Keratinocyte (primary cell): ENCODE measurements around the gene PRPF6. TPM values are rescaled to one million over a fixed set of nuclear protein-coding genes. Genes with fewer than 3 reads are reported as not detected.

Experiments used
- DNase-seq: peaks from one replicate; pipeline ENCODE4 v3.0.0-alpha.2; 2011; ENCODE audit warnings: low read depth, missing footprints, low spot score
- FAIRE-seq: peaks from 2 replicates; lab custom pipeline; 2011; peaks lifted over from hg19 to GRCh38; lab: Jason Lieb, UNC
- H2AFZ ChIP-seq: 2 replicates; pipeline ENCODE4 v1.6.0; 2012; ENCODE audit warnings: low read length, control low read depth, inconsistent platforms; ENCODE audit not compliant: control insufficient read depth
- H3K27ac ChIP-seq: 2 replicates; pipeline ENCODE4 v1.5.1; 2011; ENCODE audit warnings: low read length; ENCODE audit not compliant: control insufficient read depth, insufficient read depth
- H3K27me3 ChIP-seq: 3 replicates; pipeline ENCODE4 v1.6.0; 2011; ENCODE audit warnings: low read length; ENCODE audit not compliant: control insufficient read depth, insufficient read depth; ENCODE audit errors: extremely low read depth
- H3K36me3 ChIP-seq, 2 experiments: 2 replicates in 1 of 2; 3 replicates in 1 of 2; pipeline ENCODE4 v1.5.1; 2011; ENCODE audit warnings: low read length in 2 of 2, mild to moderate bottlenecking in 1 of 2; ENCODE audit not compliant: control insufficient read depth in 2 of 2, insufficient read depth in 2 of 2; ENCODE audit errors: extremely low read depth in 1 of 2
- H3K4me1 ChIP-seq: 3 replicates; pipeline ENCODE4 v1.5.1; 2011; ENCODE audit warnings: low read length; ENCODE audit not compliant: control insufficient read depth, insufficient read depth; ENCODE audit errors: extremely low read depth
- H3K4me2 ChIP-seq: 3 replicates; pipeline ENCODE4 v1.6.0; 2011; ENCODE audit warnings: low read depth, low read length; ENCODE audit not compliant: control insufficient read depth, insufficient read depth; ENCODE audit errors: extremely low read depth
- H3K4me3 ChIP-seq, 3 experiments: fragments of 200-600 bp in 1 of 3; sonication (generic) in 1 of 3; 2 replicates in 2 of 3; 3 replicates in 1 of 3; pipeline ENCODE4 v1.5.1; 2011 to 2016; ENCODE audit warnings: low read length in 3 of 3, mild to moderate bottlenecking in 3 of 3, control low read depth in 2 of 3, inconsistent platforms in 1 of 3, low read depth in 1 of 3, mixed read lengths in 1 of 3, mixed run types in 1 of 3, moderate library complexity in 1 of 3; ENCODE audit not compliant: control insufficient read depth in 2 of 3, insufficient read depth in 2 of 3; ENCODE audit errors: extremely low read depth in 1 of 3
- H3K79me2 ChIP-seq: 2 replicates; pipeline ENCODE4 v1.6.0; 2012; ENCODE audit warnings: low read length; ENCODE audit not compliant: control insufficient read depth, insufficient read depth
- H3K9ac ChIP-seq: 3 replicates; pipeline ENCODE4 v1.6.0; 2011; ENCODE audit warnings: low read length; ENCODE audit not compliant: control insufficient read depth, insufficient read depth; ENCODE audit errors: extremely low read depth
- H3K9me1 ChIP-seq: 3 replicates; pipeline ENCODE4 v1.6.0; 2011; ENCODE audit warnings: low read length; ENCODE audit not compliant: control insufficient read depth, insufficient read depth; ENCODE audit errors: extremely low read depth
- H3K9me3 ChIP-seq: 2 replicates; pipeline ENCODE4 v1.5.1; 2012; ENCODE audit warnings: low read depth, low read length; ENCODE audit not compliant: control insufficient read depth
- H4K20me1 ChIP-seq: 3 replicates; pipeline ENCODE4 v1.6.0; 2011; ENCODE audit warnings: low read length; ENCODE audit not compliant: control insufficient read depth, insufficient read depth; ENCODE audit errors: extremely low read depth
- CTCF ChIP-seq, 3 experiments: IDR thresholded peaks in 1 of 3; conservative IDR thresholded peaks in 1 of 3; optimal IDR thresholded peaks in 1 of 3; 2 replicates in 2 of 3; 3 replicates in 1 of 3; pipeline versions ENCODE3 to v1.5.1; 2011; ENCODE audit warnings: low read length in 3 of 3, mild to moderate bottlenecking in 3 of 3, moderate library complexity in 2 of 3, control low read depth in 1 of 3, inconsistent platforms in 1 of 3; ENCODE audit not compliant: insufficient read depth in 2 of 3; ENCODE audit errors: extremely low read depth in 1 of 3
- EZH2 ChIP-seq: IDR thresholded peaks from one replicate; pipeline ENCODE4 v1.6.1; 2012; ENCODE audit warnings: inconsistent platforms, mild to moderate bottlenecking, low read length, moderate library complexity
- dilution Hi-C: fragments of 300-500 bp; cut with MboI; formaldehyde crosslinking; loops from one replicate; pipeline ENCODE4 v1.7.0; 2020; ENCODE audit warnings: low sequenced_read_pairs; ENCODE audit not compliant: extremely low pct_ligation_motif_present
- polyA plus RNA-seq, 5 experiments: library from polyadenylated mRNA; depleted of rRNA in 3 of 5; stranded (reverse) in 3 of 5; stranded (forward) in 1 of 5; unstranded in 1 of 5; fragments of >200 nt; gene quantifications; 1 replicate in 1 of 5; 2 replicates in 3 of 5; 3 replicates in 1 of 5; pipeline versions ENCODE4 v1.2.1 to v1.2.3, GENCODE V29; 2011 to 2012; ENCODE audit warnings: missing spikeins in 2 of 5, low read depth in 1 of 5, low replicate concordance in 1 of 5

PRPF6 gene
- polyA plus RNA-seq, 1 donor (not counting 4 experiments of a cell fraction or from before 2014, with no cell fraction given) = 30.5 TPM

DNA sequence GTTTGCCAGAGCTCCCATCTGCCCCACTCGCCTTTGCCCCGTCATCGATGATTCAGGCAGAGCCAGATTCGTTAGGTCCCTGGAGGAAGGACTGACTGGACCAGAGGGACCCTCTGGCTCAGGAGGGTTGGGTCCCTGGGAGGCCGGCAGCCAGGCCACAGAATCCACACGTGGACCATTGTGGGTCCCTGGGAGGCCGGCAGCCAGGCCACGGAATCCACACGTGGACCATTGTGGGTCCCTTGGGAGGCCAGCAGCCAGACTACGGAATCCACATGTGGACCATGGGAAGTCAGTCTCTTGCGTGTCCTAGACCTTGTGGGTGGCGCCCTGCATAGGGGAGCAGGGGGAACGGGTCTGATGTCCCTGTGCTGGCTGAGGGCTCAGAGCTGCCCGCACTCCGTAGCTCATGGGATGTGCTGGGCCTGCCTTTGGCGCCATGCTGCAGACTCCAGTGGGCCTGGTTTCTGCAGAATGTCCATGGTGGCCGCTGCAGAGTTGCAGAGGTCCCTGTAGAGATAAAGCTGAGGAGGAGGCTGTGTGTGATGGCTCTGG lies 48.2 kb upstream of the PRPF6 start:
- Histone ChIP-seq H3K9me1 (no peaks in the 10 kb centered on the region), H3K9ac (no peak overlapping the region), H4K20me1 (peaks cover 15% of the 10 kb centered on the region), H3K4me2 (no peak overlapping the region), H3K27me3 (no peaks in the 10 kb centered on the region), H3K4me3 (no peak overlapping the region), H3K79me2 (peaks cover 59% of the 10 kb centered on the region), H3K36me3 (peaks cover 55 to 62% of the 10 kb centered on the region in 2 experiments), H3K9me3 (no peaks in the 10 kb centered on the region), H3K27ac (no peak overlapping the region), H3K4me1 (no peaks in the 10 kb centered on the region), H2AFZ (no peak overlapping the region)
- FAIRE-seq = no peak
- no peak for DNase-seq
- dilution Hi-C loops = no loop called here
- TF ChIP-seq CTCF (optimal IDR thresholded peaks at IDR 0.05 in 1 of 3, IDR thresholded peaks at IDR 0.05 in 1 of 3, conservative IDR thresholded peaks at IDR 0.05 in 1 of 3; ENCODE audit: extremely low read depth in 1 of 3, insufficient read depth in 2 of 3, low read length in 3 of 3) (no peak), EZH2 (no peak)

- H4K20me1 ChIP-seq = peaks cover 15% of the 10 kb centered on the region
- no peaks in the 10 kb centered on the region for H3K9me3 ChIP-seq
- H3K9me1 ChIP-seq = no peaks in the 10 kb centered on the region
- H3K36me3 ChIP-seq = peaks cover 50 to 55% of the 10 kb centered on the region in 2 experiments
- DNase-seq (no peak), FAIRE-seq (no peak)
- no peaks in the 10 kb centered on the region for H3K4me1 ChIP-seq
- no peak overlapping the region for H3K4me2 ChIP-seq
- H3K79me2 ChIP-seq = peaks cover 58% of the 10 kb centered on the region
- H3K27ac ChIP-seq = no peak overlapping the region
- no peak overlapping the region for H2AFZ ChIP-seq
- H3K4me3 ChIP-seq = no peak overlapping the region
- no peaks in the 10 kb centered on the region for H3K27me3 ChIP-seq
- no peak overlapping the region for H3K9ac ChIP-seq
- TF ChIP-seq EZH2 = no peak
- no peak for TF ChIP-seq CTCF (optimal IDR thresholded peaks at IDR 0.05 in 1 of 3, IDR thresholded peaks at IDR 0.05 in 1 of 3, conservative IDR thresholded peaks at IDR 0.05 in 1 of 3; ENCODE audit: extremely low read depth in 1 of 3, insufficient read depth in 2 of 3, low read length in 3 of 3)
- dilution Hi-C loops = no loop called here
Measured at GRCh38 chr20:63933646-63934045, 47.3 kb upstream of the PRPF6 start.
